ENCODE data around the gene STK10.

STK10 gene

GRCh38 chr5:172186114-172186695 is 1.8 kb downstream of the STK10 start:
- peaks cover 3% of the 10 kb centered on the region for H3K4me1 ChIP-seq (ENCODE audit: control insufficient read depth, insufficient read depth, low read length)
- no peaks in the 10 kb centered on the region for H3K27me3 ChIP-seq (ENCODE audit: control insufficient read depth, insufficient read depth, low read length)
- no peak overlapping the region for H3K27ac ChIP-seq (ENCODE audit: low read depth, low read length)
- no peak overlapping the region for H3K9ac ChIP-seq (ENCODE audit: low read length)
- H3K36me3 ChIP-seq (ENCODE audit: control insufficient read depth, insufficient read depth, low read length), result no peaks in the 10 kb centered on the region
- H3K4me3 ChIP-seq (ENCODE audit: low read length), result peak overlapping the region; percentile 81

DNA sequence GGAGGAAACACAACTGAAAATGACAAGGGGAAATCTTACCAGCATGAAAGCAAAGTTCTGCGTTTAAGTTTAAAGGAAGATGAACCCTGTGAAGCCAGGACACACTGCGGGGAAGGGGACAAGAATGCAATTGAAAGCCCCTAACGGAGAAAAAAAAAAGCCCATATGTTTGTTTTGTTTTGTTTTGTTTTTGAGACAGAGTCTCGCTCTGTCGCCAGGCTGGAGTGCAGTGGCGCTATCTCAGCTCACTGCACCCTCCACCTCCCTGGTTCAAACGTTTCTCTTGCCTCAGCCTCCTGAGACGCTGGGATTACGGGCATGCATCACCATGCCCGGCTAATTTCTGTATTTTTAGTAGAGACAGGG is 2.9 kb downstream of the STK10 start:
- Histone ChIP-seq H3K9ac (ENCODE audit: low read length) (no peak overlapping the region), H3K27me3 (ENCODE audit: control insufficient read depth, insufficient read depth, low read length) (no peaks in the 10 kb centered on the region), H3K4me3 (ENCODE audit: low read length) (peak overlapping the region; percentile 7), H3K36me3 (ENCODE audit: control insufficient read depth, insufficient read depth, low read length) (no peaks in the 10 kb centered on the region), H3K27ac (ENCODE audit: low read depth, low read length) (no peak overlapping the region), H3K4me1 (ENCODE audit: control insufficient read depth, insufficient read depth, low read length) (peaks cover 3% of the 10 kb centered on the region)

DNA sequence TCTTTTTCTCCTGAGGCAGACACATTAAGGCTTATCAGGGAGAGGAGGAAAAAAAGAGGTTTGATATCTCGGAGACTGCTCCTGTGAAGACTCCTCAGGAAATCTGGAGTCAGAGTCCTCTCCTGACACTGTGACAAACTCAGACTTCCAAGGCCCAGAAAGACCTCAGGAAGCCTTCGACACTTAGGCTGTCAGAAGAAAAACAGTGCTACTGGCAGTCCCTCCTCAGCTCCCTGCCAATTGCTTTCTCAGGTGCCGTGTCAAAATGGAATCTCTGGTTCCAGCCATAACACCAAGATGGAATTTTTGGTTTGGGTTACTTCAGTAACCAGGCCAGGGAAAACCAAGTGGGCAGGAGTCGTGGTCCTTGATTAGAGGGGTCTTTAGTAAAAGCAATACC is 4.1 kb downstream of the STK10 start:
- Histone ChIP-seq H3K36me3 (ENCODE audit: control insufficient read depth, insufficient read depth, low read length) (no peaks in the 10 kb centered on the region), H3K4me1 (ENCODE audit: control insufficient read depth, insufficient read depth, low read length) (peaks cover 3% of the 10 kb centered on the region), H3K27ac (ENCODE audit: low read depth, low read length) (no peak overlapping the region), H3K9ac (ENCODE audit: low read length) (no peak overlapping the region), H3K27me3 (ENCODE audit: control insufficient read depth, insufficient read depth, low read length) (no peaks in the 10 kb centered on the region), H3K4me3 (ENCODE audit: low read length) (no peak overlapping the region)

DNA sequence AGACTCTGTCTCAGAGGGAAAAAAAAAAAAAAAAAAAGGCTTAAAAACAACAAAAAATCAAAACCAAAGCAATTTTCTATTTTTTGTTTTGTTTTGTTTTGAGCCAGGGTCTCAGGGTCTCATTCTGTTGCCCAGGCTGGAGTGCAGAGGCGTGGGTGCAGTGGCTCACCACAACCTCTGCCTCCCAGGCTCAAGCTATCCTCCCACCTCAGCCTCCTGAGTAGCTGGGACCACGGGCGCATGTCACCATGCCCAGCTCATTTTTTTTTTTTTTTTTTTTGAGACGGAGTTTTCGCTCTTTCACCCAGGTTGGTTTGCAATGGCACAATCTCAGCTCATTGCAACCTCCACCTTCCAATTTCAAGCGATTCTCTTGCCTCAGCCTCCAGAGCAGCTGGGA is 5.7 kb downstream of the STK10 start:
- Histone ChIP-seq H3K36me3 (ENCODE audit: control insufficient read depth, insufficient read depth, low read length) (no peaks in the 10 kb centered on the region), H3K27ac (ENCODE audit: low read depth, low read length) (no peak overlapping the region), H3K4me1 (ENCODE audit: control insufficient read depth, insufficient read depth, low read length) (peaks cover 2% of the 10 kb centered on the region), H3K27me3 (ENCODE audit: control insufficient read depth, insufficient read depth, low read length) (no peaks in the 10 kb centered on the region), H3K9ac (ENCODE audit: low read length) (no peak overlapping the region), H3K4me3 (ENCODE audit: low read length) (no peak overlapping the region)

DNA sequence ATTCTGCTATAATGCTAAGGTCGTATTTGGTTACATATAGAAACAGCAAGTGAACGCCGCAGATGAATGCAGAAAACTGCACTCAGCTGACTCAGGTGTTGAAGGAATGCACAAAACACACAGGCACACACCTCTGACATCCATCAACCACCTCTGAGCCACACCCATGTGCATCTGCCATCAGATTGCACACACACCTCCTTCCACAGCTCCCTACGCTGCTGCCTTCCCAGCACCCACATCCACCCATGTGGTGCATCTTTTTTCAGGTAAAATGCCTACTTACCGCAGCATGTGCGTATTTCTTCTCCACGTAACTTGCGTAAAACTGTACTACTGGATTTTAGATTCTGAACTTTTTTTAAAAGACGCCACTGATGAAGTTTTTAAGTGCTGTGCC is 7.1 kb downstream of the STK10 start:
- no peaks in the 10 kb centered on the region for H3K36me3 ChIP-seq (ENCODE audit: control insufficient read depth, insufficient read depth, low read length)
- H3K9ac ChIP-seq (ENCODE audit: low read length), result no peak overlapping the region
- H3K27me3 ChIP-seq (ENCODE audit: control insufficient read depth, insufficient read depth, low read length), result no peaks in the 10 kb centered on the region
- no peaks in the 10 kb centered on the region for H3K4me1 ChIP-seq (ENCODE audit: control insufficient read depth, insufficient read depth, low read length)
- H3K4me3 ChIP-seq (ENCODE audit: low read length), result no peak overlapping the region
- no peak overlapping the region for H3K27ac ChIP-seq (ENCODE audit: low read depth, low read length)

- Histone ChIP-seq H3K27ac (ENCODE audit: low read depth, low read length) (no peak overlapping the region), H3K4me1 (ENCODE audit: control insufficient read depth, insufficient read depth, low read length) (no peaks in the 10 kb centered on the region), H3K4me3 (ENCODE audit: low read length) (peak overlapping the region; percentile 25), H3K9ac (ENCODE audit: low read length) (no peak overlapping the region), H3K36me3 (ENCODE audit: control insufficient read depth, insufficient read depth, low read length) (no peaks in the 10 kb centered on the region), H3K27me3 (ENCODE audit: control insufficient read depth, insufficient read depth, low read length) (no peaks in the 10 kb centered on the region)
Observed at GRCh38 chr5:172178991-172179989, 8.7 kb downstream of the STK10 start.

DNA sequence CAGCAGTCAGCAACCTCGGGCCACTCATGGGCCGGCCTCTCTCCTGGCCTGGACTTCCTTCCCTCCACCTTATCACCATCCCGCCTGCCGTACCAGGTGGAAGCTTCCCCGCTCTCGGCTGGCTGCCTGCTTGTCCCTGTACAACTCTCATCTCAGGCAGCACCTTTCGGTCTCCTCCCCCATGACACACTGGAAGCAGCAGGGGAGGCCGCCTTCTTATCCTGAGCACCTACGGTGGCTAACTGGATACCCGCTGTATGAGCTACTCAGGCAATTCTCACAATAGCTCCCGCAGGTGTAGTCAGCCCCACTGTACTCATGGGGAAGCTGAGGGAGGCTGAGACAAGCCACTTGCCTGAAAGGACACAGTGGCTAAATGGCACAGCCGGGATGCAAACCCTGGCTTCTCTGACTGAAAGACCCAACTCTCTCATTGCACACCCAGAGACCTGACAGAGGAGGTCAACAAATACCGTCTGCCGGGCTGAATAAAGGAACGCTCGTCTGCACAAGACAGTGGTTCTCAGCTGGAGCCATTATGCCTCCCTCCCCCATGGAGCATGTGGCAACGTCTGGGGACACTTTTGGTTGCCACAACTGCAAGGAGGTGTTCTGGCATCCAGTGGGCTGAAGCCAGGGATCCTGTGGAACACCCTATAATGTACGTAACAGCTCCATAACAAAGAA is 9.6 kb downstream of the STK10 start:
- no peaks in the 10 kb centered on the region for H3K27me3 ChIP-seq (ENCODE audit: control insufficient read depth, insufficient read depth, low read length)
- no peaks in the 10 kb centered on the region for H3K36me3 ChIP-seq (ENCODE audit: control insufficient read depth, insufficient read depth, low read length)
- H3K27ac ChIP-seq (ENCODE audit: low read depth, low read length), result no peak overlapping the region
- no peak overlapping the region for H3K9ac ChIP-seq (ENCODE audit: low read length)
- H3K4me3 ChIP-seq (ENCODE audit: low read length), result peak overlapping the region; percentile 25
- no peaks in the 10 kb centered on the region for H3K4me1 ChIP-seq (ENCODE audit: control insufficient read depth, insufficient read depth, low read length)

GRCh38 chr5:172177176-172177575 is 10.8 kb downstream of the STK10 start:
- H3K4me1 ChIP-seq (ENCODE audit: control insufficient read depth, insufficient read depth, low read length), result no peaks in the 10 kb centered on the region
- H3K4me3 ChIP-seq (ENCODE audit: low read length), result no peak overlapping the region
- H3K27ac ChIP-seq (ENCODE audit: low read depth, low read length), result no peak overlapping the region
- H3K27me3 ChIP-seq (ENCODE audit: control insufficient read depth, insufficient read depth, low read length), result no peaks in the 10 kb centered on the region
- H3K9ac ChIP-seq (ENCODE audit: low read length), result no peak overlapping the region
- H3K36me3 ChIP-seq (ENCODE audit: control insufficient read depth, insufficient read depth, low read length), result no peaks in the 10 kb centered on the region

DNA sequence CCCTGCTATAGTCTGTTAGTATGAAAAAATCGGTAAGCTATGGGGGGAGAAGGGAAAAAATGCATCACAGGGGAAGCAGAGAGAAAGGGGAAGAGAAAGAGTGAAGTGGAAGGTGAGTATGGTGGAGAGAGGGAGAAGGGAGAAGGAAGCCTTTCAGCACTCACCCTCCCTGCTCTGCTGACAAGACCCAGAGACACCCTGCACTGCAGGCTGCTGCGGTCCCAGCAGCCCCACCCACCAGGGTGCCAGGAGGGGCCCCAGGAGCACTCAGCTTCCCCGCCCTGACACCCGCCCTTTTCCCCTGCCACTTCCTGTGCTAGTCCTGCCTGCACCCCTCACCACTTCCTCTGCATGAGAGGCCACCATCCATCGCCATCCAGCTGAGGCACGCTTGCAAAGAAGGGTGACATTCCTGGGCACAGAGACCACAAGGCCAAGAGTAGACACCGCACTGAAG is 12.7 kb downstream of the STK10 start:
- Histone ChIP-seq H3K9ac (ENCODE audit: low read length) (no peak overlapping the region), H3K27ac (ENCODE audit: low read depth, low read length) (no peak overlapping the region), H3K27me3 (ENCODE audit: control insufficient read depth, insufficient read depth, low read length) (no peaks in the 10 kb centered on the region), H3K4me3 (ENCODE audit: low read length) (peak overlapping the region; percentile 51), H3K36me3 (ENCODE audit: control insufficient read depth, insufficient read depth, low read length) (no peaks in the 10 kb centered on the region), H3K4me1 (ENCODE audit: control insufficient read depth, insufficient read depth, low read length) (no peaks in the 10 kb centered on the region)

- Histone ChIP-seq H3K9ac (ENCODE audit: low read length) (no peak overlapping the region), H3K4me3 (ENCODE audit: low read length) (no peak overlapping the region), H3K27me3 (ENCODE audit: control insufficient read depth, insufficient read depth, low read length) (no peaks in the 10 kb centered on the region), H3K4me1 (ENCODE audit: control insufficient read depth, insufficient read depth, low read length) (peaks cover 2% of the 10 kb centered on the region), H3K27ac (ENCODE audit: low read depth, low read length) (no peak overlapping the region), H3K36me3 (ENCODE audit: control insufficient read depth, insufficient read depth, low read length) (no peaks in the 10 kb centered on the region)
Observed at GRCh38 chr5:172173564-172174153, 14.4 kb downstream of the STK10 start.

GRCh38 chr5:172172912-172173563 is 15.0 kb downstream of the STK10 start:
- Histone ChIP-seq H3K9ac (ENCODE audit: low read length) (no peak overlapping the region), H3K27ac (ENCODE audit: low read depth, low read length) (no peak overlapping the region), H3K4me1 (ENCODE audit: control insufficient read depth, insufficient read depth, low read length) (peaks cover 7% of the 10 kb centered on the region), H3K27me3 (ENCODE audit: control insufficient read depth, insufficient read depth, low read length) (no peaks in the 10 kb centered on the region), H3K4me3 (ENCODE audit: low read length) (no peak overlapping the region), H3K36me3 (ENCODE audit: control insufficient read depth, insufficient read depth, low read length) (no peaks in the 10 kb centered on the region)

DNA sequence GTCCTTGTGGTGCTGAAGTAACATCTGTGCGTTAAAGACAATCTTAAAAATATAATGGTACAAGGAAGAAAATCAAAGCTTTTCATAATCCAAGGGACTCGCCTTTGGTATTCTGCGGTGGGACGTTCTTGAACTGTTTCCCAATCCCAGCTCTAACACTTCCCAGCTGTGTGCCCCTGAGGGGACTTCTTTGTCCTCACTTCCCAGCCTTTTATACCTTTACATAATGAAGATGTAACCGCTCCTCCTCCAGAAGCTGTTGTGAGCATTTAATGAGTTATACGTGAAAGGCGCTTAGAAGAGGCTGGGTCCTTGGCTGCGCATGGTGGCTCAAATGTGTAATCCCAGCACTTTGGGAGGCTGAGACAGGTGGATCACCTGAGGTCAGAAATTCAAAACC is 16.9 kb downstream of the STK10 start:
- Histone ChIP-seq H3K27ac (ENCODE audit: low read depth, low read length) (no peak overlapping the region), H3K4me3 (ENCODE audit: low read length) (no peak overlapping the region), H3K27me3 (ENCODE audit: control insufficient read depth, insufficient read depth, low read length) (no peaks in the 10 kb centered on the region), H3K9ac (ENCODE audit: low read length) (no peak overlapping the region), H3K4me1 (ENCODE audit: control insufficient read depth, insufficient read depth, low read length) (peaks cover 10% of the 10 kb centered on the region), H3K36me3 (ENCODE audit: control insufficient read depth, insufficient read depth, low read length) (no peaks in the 10 kb centered on the region)

All from rectal smooth muscle tissue (tissue), 1 donor.